GM21737 (cell line): Measurements from ENCODE around the gene SLC22A23.

Source experiments
- ATAC-seq: cut with Tn5 transposase; IDR thresholded peaks from one replicate; pipeline ENCODE4 v1.9.1; 2021; ENCODE audit warnings: mild to moderate bottlenecking, moderate library complexity; ENCODE audit not compliant: unreplicated experiment

The SLC22A23 gene

GRCh38 chr6:3471711-3472110 is 14.9 kb upstream of the SLC22A23 start:
- no peak for ATAC-seq

- ATAC-seq = no peak
These were observed 14.4 kb upstream of the SLC22A23 start for GRCh38 chr6:3471286-3471685.

GRCh38 chr6:3468585-3468984 is 11.7 kb upstream of the SLC22A23 start:
- no peak for ATAC-seq

- no peak for ATAC-seq
These were observed 11.1 kb upstream of the SLC22A23 start for GRCh38 chr6:3467996-3468395.

- ATAC-seq = no peak
These were observed 9.8 kb upstream of the SLC22A23 start for GRCh38 chr6:3466488-3467219.

GRCh38 chr6:3460253-3460652 is 3.4 kb upstream of the SLC22A23 start:
- no peak for ATAC-seq

- no peak for ATAC-seq
These were observed 2.0 kb upstream of the SLC22A23 start for GRCh38 chr6:3458706-3459421.

- ATAC-seq = no peak
These were observed 1.1 kb upstream of the SLC22A23 start for GRCh38 chr6:3457710-3458602.

GRCh38 chr6:3456395-3456897 is 404 bp downstream of the SLC22A23 start:
- no peak for ATAC-seq

- no peak for ATAC-seq
These were observed 1.1 kb downstream of the SLC22A23 start for GRCh38 chr6:3455569-3456394.

- no peak for ATAC-seq
These were observed 1.7 kb downstream of the SLC22A23 start for GRCh38 chr6:3455147-3455568.

- no peak for ATAC-seq
These were observed 2.4 kb downstream of the SLC22A23 start for GRCh38 chr6:3454273-3455010.

- no peak for ATAC-seq
These were observed 3.2 kb downstream of the SLC22A23 start for GRCh38 chr6:3453413-3454272.

GRCh38 chr6:3451498-3451897 is 5.4 kb downstream of the SLC22A23 start:
- ATAC-seq = no peak

GRCh38 chr6:3450888-3451287 is 6.0 kb downstream of the SLC22A23 start:
- ATAC-seq = no peak

GRCh38 chr6:3449750-3450305 is 7.0 kb downstream of the SLC22A23 start:
- no peak for ATAC-seq

- ATAC-seq = no peak
These were observed 7.5 kb downstream of the SLC22A23 start for GRCh38 chr6:3449321-3449720.

- no peak for ATAC-seq
These were observed 9.8 kb downstream of the SLC22A23 start for GRCh38 chr6:3447005-3447404.
